Fibroblast of skin of abdomen (primary cell): ENCODE results near the gene MZT2B.
"Not testable (repeated sequence)": the region's sequence is repeated elsewhere in the genome, so short reads cannot be mapped to it uniquely, and the experiment has no call there.

Experiments used
- DNase-seq: peaks from one replicate; pipeline ENCODE4 v3.0.0-alpha.2; 2013

MZT2B gene

GRCh38 chr2:130220505-130220904, 38.4 kb downstream of the MZT2B start:
- DNase-seq: not testable (repeated sequence)

GRCh38 chr2:130222523-130222922, 40.5 kb downstream of the MZT2B start:
- not testable (repeated sequence) for DNase-seq

DNA sequence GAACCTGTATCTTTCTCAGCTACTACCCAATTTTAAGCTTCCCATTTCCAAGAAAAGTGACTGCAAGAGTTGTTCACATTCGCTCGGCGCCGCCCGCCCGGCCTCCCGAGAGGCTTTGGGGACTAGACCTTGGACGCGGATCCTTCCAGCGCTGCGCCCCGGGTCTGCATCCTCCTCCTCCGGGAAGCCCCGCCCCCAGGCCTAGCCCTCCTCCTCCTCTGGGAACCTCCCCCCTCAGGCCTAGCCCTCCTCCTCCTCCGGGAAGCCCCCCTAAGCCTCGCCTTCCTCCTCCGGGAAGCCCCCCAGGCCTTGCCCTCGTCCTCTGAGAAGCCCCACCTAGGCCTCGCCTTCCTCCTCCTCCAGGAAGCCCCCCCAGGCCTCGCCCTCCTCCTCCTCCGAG, 45.9 kb downstream of the MZT2B start:
- DNase-seq: not testable (repeated sequence)

- not testable (repeated sequence) for DNase-seq
Observed at GRCh38 chr2:130228467-130229160, 46.6 kb downstream of the MZT2B start.

DNA sequence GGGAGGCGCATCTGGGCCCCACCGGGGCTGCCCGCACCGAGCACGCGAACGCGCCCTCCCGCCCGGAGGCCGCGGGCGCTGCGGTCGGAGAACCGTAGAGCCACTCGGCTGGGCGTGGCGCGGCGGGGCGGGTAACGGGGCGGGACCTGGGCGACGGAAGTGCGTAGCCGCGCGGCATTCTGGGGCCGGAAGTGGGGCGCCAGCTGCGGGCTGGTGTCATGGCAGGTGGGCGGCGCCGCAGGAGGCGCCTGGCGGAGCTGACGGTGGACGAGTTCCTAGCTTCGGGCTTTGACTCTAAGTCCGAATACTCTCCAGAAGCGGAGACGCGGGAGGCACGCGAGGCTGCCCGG, 47.1 kb downstream of the MZT2B start:
- peak; percentile 47 for DNase-seq

DNA sequence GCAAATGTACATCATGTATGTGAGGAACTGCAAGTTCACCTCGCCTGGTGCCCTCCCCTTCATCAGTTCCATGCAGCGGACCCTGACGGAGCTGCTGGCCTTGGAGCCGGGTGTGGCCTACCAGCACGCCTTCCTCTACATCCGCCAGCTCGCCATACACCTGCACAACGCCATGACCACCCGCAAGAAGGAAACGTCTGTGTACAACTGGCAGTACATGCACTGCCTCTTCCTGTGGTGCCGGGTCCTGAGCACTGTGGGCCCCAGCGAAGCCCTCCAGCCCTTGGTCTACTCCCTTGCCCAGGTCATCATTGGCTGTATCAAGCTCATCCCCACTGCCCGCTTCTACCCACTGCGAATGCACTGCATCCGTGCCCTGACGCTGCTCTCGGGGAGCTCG, 48.3 kb downstream of the MZT2B start:
- not testable (repeated sequence) for DNase-seq

DNA sequence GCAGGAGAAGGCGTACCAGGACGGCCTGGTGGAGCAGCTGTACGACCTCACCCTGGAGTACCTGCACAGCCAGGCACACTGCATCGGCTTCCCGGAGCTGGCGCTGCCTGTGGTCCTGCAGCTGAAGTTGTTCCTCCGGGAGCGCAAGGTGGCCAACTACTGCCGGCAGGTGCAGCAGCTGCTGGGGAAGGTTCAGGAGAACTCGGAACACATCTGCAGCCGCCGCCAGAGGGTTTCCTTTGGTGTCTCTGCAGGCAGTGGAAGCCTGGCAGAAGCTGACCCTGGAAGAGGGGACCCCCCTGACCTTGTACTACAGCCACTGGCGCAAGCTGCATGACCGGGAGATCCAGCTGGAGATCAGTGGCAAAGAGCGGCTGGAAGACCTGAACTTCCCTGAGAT, 48.8 kb downstream of the MZT2B start:
- not testable (repeated sequence) for DNase-seq

DNA sequence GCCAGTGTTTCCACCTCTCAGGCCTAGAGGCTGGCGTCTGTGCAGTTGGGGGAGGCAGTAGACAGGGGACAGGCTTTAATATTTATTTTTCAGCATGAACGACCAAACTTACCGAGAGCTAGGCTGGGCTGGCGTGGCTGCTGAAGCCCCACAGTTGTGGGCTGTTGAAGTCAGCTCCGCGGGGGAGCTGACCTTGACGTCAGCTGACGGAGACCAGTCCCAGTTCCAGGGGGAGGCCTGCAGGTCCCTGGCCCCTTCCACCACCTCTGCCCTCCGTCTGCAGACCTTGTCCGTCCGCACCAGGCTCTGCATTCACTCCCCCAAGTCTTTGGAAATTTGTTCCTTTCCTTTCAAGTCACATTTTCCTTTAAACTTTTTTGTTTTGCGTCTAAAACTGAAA, 49.6 kb downstream of the MZT2B start:
- DNase-seq: no peak

GRCh38 chr2:130233066-130233465, 51.0 kb downstream of the MZT2B start:
- not testable (repeated sequence) for DNase-seq

DNA sequence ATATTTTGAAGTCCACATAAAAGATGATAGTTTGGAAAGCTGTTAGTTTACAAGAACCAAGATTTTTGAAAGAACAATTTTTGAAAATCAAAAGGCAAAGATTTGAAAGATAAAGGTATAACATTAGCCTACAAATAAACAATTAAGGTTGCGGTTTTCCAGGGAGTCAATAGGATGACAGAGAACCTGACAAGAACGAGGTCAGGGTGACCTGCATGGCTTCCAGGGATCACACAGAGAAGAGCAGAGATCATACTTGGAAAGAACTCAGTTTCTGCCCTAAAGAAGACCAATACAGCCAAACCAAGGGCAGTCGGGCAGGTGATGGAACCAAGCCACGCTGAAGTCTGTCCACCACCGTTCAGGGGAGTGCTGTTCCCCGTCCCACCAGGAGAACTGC, 57.5 kb downstream of the MZT2B start:
- DNase-seq: not testable (repeated sequence)
